Epithelial cell of proximal tubule (primary cell): Measurements from ENCODE around the gene CORIN. TPM values are rescaled to one million over a fixed set of nuclear protein-coding genes. Genes with fewer than 3 reads are reported as not detected.

Experiments
- DNase-seq: peaks from one replicate; pipeline ENCODE4 v3.0.0-alpha.2; 2011; ENCODE audit warnings: low read depth
- H3K4me3 ChIP-seq: 2 replicates; pipeline ENCODE4 v1.5.1; 2011; ENCODE audit warnings: low read depth, mild to moderate bottlenecking, low read length
- total RNA-seq: library from RNA; depleted of rRNA; stranded (reverse); fragments of >200 nt; gene quantifications from 2 replicates; pipeline ENCODE4 v1.2.3, GENCODE V29; 2015
- TF ChIP-seq, protein P1 (sequence below): conservative IDR thresholded peaks from 2 replicates; pipeline ENCODE4 v1.5.1; 2012; ENCODE audit warnings: low read depth, mild to moderate bottlenecking, low read length

Gene CORIN
- total RNA-seq, 1 donor from 2014 or later: 0.12 TPM

DNA sequence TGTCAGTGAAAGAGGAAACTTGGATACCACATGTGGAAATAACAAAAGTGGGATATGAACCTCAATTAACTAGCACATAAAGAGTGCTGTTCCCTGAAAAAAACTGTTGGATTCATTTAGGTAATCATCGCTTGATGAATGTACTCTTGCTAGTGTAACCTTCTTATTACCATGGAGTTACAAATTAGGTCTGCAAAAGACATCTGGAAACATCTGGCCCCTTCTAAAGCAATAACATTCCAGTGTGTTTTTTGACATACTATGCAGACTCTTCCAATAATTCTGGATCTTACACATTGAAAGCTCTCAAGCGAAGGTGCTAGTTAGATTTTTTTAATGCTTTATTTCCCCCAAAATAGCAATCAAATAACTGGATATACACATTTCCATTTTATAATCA is 218.2 kb downstream of the CORIN start:
- no peak overlapping the region for H3K4me3 ChIP-seq
- TF ChIP-seq, protein P1, sequence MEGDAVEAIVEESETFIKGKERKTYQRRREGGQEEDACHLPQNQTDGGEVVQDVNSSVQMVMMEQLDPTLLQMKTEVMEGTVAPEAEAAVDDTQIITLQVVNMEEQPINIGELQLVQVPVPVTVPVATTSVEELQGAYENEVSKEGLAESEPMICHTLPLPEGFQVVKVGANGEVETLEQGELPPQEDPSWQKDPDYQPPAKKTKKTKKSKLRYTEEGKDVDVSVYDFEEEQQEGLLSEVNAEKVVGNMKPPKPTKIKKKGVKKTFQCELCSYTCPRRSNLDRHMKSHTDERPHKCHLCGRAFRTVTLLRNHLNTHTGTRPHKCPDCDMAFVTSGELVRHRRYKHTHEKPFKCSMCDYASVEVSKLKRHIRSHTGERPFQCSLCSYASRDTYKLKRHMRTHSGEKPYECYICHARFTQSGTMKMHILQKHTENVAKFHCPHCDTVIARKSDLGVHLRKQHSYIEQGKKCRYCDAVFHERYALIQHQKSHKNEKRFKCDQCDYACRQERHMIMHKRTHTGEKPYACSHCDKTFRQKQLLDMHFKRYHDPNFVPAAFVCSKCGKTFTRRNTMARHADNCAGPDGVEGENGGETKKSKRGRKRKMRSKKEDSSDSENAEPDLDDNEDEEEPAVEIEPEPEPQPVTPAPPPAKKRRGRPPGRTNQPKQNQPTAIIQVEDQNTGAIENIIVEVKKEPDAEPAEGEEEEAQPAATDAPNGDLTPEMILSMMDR: no peak

DNA sequence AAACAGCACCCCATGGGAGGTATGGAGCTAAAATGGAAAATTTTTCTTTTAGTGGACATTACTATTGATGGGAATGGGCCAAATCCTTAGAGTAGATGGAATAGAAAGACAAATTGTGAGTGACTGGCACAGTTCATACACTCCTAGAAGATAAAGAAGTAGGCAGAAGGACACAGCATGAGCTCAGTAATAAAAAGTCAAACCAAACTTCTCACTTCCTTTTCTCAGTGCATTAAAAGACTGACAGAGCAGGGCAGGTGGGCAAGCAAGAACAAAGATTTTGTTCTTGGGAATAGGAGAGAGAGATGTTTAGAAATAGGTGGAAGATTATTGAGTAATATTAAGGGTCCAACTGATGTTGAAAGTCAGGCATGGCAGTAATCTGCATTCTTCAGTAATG is 220.3 kb downstream of the CORIN start:
- TF ChIP-seq, protein P1: no peak
- H3K4me3 ChIP-seq: no peak overlapping the region
- no peak for DNase-seq

More for the DNA sequence above, 218.2 kb downstream of the CORIN start:
- DNase-seq: no peak

DNA sequence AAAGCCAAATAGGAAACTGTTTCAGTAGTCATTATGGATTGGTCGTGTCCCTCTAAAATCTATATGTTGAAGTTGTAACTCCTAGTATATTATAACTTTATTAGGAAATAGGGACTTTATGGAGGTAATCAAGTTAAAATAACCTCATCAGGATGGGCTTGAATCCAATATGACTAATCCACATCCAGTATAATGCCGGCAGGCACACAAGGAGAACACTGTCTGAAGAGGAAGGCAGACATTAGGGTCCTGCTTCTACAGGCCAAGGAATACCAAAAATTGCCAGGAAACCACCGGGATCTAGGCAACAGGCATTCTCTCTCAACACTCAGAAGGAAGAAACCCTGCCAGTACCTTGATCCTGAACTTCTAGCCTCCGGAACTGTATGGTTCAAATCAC is 222.5 kb downstream of the CORIN start:
- TF ChIP-seq, protein P1: no peak
- DNase-seq: no peak
- H3K4me3 ChIP-seq: no peak overlapping the region

DNA sequence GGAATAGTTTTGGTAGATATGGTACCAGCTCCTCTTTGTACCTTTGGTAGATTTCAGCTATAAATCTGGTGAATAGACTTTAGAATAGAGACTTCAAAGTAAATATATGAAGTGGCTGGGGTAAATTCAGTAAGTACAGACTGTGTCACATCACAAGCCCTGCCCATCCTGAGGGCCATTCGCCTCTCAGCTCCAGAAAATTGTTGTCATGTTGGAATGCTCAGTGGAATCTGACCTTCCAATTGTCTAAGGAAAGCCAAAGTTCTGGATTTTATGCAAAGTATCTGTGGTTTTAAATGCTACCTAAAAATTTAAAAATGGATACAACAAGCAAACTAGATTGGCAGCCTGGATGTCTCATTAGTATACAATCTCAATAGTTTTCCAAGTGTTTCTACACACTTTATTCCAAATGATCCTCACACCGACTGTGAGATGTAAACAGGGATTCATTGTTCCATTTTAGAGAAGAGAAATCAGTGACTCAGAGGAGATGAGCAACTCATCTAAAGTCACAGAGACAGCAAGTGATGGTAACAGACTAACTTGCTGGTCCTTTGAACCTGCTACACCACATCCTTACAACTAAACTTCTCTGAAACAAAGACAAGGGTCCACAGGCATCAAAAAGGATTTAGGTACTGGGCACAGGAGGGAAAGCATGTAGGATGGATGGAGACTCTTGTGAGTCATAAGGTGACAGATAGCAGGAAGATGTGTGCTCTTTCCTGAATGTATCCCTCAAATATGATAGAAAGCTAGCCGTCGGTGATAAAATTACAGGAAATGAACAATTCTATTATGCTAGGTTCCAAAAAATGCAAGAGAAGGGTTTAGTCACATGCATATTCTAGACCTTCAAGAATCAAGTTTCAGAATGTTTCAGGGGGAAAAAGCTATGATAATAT is 225.5 kb downstream of the CORIN start:
- H3K4me3 ChIP-seq: no peak overlapping the region
- TF ChIP-seq, protein P1: no peak
- DNase-seq: no peak

DNA sequence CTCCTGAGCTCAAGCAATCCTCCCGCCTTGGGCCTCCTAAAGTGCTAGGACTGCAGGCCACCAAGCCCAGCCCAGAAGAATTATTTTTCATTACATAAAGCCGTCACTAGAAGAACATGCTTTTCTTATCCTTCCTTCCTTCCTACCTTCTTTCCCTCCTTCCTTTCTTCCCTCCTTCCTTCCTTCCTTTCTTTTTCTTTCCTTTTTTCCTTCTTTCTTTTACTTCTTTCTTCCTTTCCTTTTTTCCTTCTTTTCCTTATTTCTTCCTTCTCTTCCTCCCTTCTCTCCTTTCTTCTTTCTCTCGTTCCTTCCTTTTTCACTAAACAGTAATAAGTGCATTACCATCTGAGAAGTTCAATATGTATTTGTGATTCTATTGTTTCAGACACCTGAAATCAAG is 231.4 kb downstream of the CORIN start:
- DNase-seq: no peak
- TF ChIP-seq, protein P1: no peak
- H3K4me3 ChIP-seq: no peak overlapping the region

- DNase-seq: no peak
- H3K4me3 ChIP-seq: no peak overlapping the region
- TF ChIP-seq, protein P1: no peak
These were observed 239.0 kb downstream of the CORIN start for GRCh38 chr4:47598896-47599295.

DNA sequence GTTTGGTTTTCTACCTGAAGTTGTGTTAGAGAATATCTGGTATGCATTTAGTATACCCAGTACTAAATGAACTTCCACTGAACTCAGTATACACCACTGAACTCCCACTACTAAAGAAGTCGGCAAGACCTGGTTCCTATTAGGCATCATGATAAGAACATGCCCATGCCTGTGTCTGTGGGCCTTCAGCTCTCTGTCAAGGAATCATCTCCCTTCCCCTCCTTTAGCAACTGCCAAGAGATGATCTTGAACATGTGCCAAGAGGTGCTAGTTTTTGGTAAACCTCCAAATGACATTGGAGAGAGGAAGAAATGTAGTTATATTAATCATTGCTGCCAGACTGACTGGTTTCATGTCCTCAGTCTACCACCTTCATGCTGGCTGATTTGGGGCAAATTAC is 239.5 kb downstream of the CORIN start:
- no peak for DNase-seq
- TF ChIP-seq, protein P1: no peak
- H3K4me3 ChIP-seq: no peak overlapping the region
